Esophagus muscularis mucosa (tissue), 4 donors: ENCODE results near the gene LPAR3. TPM values are rescaled to one million over a fixed set of nuclear protein-coding genes. Genes with fewer than 3 reads are reported as not detected.
A peak's percentile ranks its signal among the peaks of the same experiment; 100 is the strongest.

ENCODE experiments used
- DNase-seq: peaks from one replicate; pipeline ENCODE4 v3.0.0-alpha.2; 2017; ENCODE audit errors: extremely low spot score
- H3K27ac ChIP-seq, 4 donors: fragments of 200-600 bp; sonication (generic); replicated peaks in 1 of 4; 1 replicate in 3 of 4; 2 replicates in 1 of 4; pipeline ENCODE4 v1.5.1; 2016 to 2019; ENCODE audit warnings: mild to moderate bottlenecking in 1 of 4
- H3K27me3 ChIP-seq, 4 donors: fragments of 200-600 bp; sonication (generic); one replicate each; pipeline versions ENCODE4 v1.5.1 to v1.6.0; 2016 to 2019
- H3K36me3 ChIP-seq, 4 donors: fragments of 200-600 bp; sonication (generic); one replicate each; pipeline ENCODE4 v1.5.1; 2016 to 2019
- H3K4me1 ChIP-seq, 4 donors: fragments of 200-600 bp; sonication (generic); one replicate each; pipeline ENCODE4 v1.5.1; 2016 to 2019
- H3K4me3 ChIP-seq, 4 donors: fragments of 200-600 bp; sonication (generic); 1 replicate in 2 of 4; 2 replicates in 2 of 4; pipeline ENCODE4 v1.5.1; 2016 to 2019; ENCODE audit warnings: mild to moderate bottlenecking in 4 of 4, moderate library complexity in 1 of 4
- H3K9me3 ChIP-seq, 4 donors: fragments of 200-600 bp; sonication (generic); 1 replicate in 3 of 4; 2 replicates in 1 of 4; pipeline ENCODE4 v1.5.1; 2016 to 2019
- CTCF ChIP-seq, 3 experiments: fragments of 200-600 bp in 2 of 3; fragments of 450-650 bp in 1 of 3; sonication (generic) in 2 of 3; IDR thresholded peaks; one replicate each; pipeline ENCODE4 v1.5.1; 2017 to 2019; ENCODE audit warnings: antibody characterized with exemption in 3 of 3, mild to moderate bottlenecking in 2 of 3, moderate library complexity in 1 of 3
- EP300 ChIP-seq: sonication (generic); formaldehyde crosslinking; IDR thresholded peaks from one replicate; pipeline ENCODE4 v1.6.1; 2017; ENCODE audit warnings: antibody characterized with exemption
- POLR2A ChIP-seq: fragments of 450-650 bp; IDR thresholded peaks from one replicate; pipeline ENCODE4 v1.6.1; 2017; ENCODE audit warnings: antibody characterized with exemption, moderate library complexity, mild to moderate bottlenecking, low read depth
- POLR2AphosphoS5 ChIP-seq, 2 donors: sonication (generic); formaldehyde crosslinking; IDR thresholded peaks; one replicate each; pipeline ENCODE4 v1.6.1; 2017; ENCODE audit warnings: antibody characterized with exemption in 2 of 2
- WGBS: methylation state at CpG from one replicate; pipeline ENCODE4 v1.1.5; 2018; 5-methylcytosine and 5-hydroxymethylcytosine counted together
- intact Hi-C: fragments of 100-400 bp; cut with DNase I; formaldehyde crosslinking; loops from one replicate; pipeline ENCODE4 v1.15.1; 2023
- total RNA-seq, 4 donors: library from RNA; depleted of rRNA; stranded (reverse); fragments of >200 nt; gene quantifications; one replicate each; pipeline versions ENCODE4 v1.1.0 to v1.2.1, GENCODE V29; 2016

The LPAR3 gene
- total RNA-seq, 4 donors from 2014 or later: 0.19 to 0.33 TPM; not detected in 2

GRCh38 chr1:84774669-84775534, 118.1 kb downstream of the LPAR3 start:
- H3K4me3 ChIP-seq: no peak overlapping the region
- DNase-seq: no peak
- peaks cover 0 to 4% (median 0%) of the 10 kb centered on the region in 4 donors for H3K4me1 ChIP-seq
- TF ChIP-seq POLR2AphosphoS5 (IDR thresholded peaks at IDR 0.05) (no peak), POLR2A (no peak), CTCF (IDR thresholded peaks at IDR 0.05) (no peak), EP300 (no peak)
- intact Hi-C loops: loop anchor here (5.0 kb wide), 1 partner anchor 333 kb away; no protein-coding TSS in a partner anchor
- no peaks in the 10 kb centered on the region for H3K36me3 ChIP-seq
- no peaks in the 10 kb centered on the region for H3K9me3 ChIP-seq
- H3K27ac ChIP-seq: no peak overlapping the region
- H3K27me3 ChIP-seq: no peaks in the 10 kb centered on the region
- WGBS: 84% methylated on average over 16 of the region's 16 CpGs

GRCh38 chr1:84773933-84774497, 119.0 kb downstream of the LPAR3 start:
- no peaks in the 10 kb centered on the region for H3K9me3 ChIP-seq
- H3K36me3 ChIP-seq: no peaks in the 10 kb centered on the region
- H3K27ac ChIP-seq: no peak overlapping the region
- WGBS: 79% methylated on average over 4 of the region's 4 CpGs
- TF ChIP-seq EP300 (no peak), POLR2AphosphoS5 (IDR thresholded peaks at IDR 0.05) (no peak), POLR2A (no peak), CTCF (IDR thresholded peaks at IDR 0.05) (no peak)
- H3K4me1 ChIP-seq: peaks cover 0 to 4% (median 0%) of the 10 kb centered on the region in 4 donors
- no peak for DNase-seq
- no peaks in the 10 kb centered on the region for H3K27me3 ChIP-seq
- intact Hi-C loops: loop anchor here (5.0 kb wide), 1 partner anchor 332 kb away; no protein-coding TSS in a partner anchor
- H3K4me3 ChIP-seq: no peak overlapping the region

GRCh38 chr1:84773195-84773594, 119.8 kb downstream of the LPAR3 start:
- Histone ChIP-seq H3K27ac (no peak overlapping the region), H3K9me3 (no peaks in the 10 kb centered on the region), H3K4me3 (no peak overlapping the region), H3K4me1 (peaks cover 0 to 4% (median 0%) of the 10 kb centered on the region in 4 donors), H3K36me3 (no peaks in the 10 kb centered on the region), H3K27me3 (no peaks in the 10 kb centered on the region)
- TF ChIP-seq CTCF (IDR thresholded peaks at IDR 0.05) (no peak), EP300 (no peak), POLR2A (no peak)
- WGBS: 80% methylated on average over 4 of the region's 6 CpGs
- DNase-seq: no peak
- intact Hi-C loops: loop anchor here (5.0 kb wide), 1 partner anchor 331 kb away; no protein-coding TSS in a partner anchor

DNA sequence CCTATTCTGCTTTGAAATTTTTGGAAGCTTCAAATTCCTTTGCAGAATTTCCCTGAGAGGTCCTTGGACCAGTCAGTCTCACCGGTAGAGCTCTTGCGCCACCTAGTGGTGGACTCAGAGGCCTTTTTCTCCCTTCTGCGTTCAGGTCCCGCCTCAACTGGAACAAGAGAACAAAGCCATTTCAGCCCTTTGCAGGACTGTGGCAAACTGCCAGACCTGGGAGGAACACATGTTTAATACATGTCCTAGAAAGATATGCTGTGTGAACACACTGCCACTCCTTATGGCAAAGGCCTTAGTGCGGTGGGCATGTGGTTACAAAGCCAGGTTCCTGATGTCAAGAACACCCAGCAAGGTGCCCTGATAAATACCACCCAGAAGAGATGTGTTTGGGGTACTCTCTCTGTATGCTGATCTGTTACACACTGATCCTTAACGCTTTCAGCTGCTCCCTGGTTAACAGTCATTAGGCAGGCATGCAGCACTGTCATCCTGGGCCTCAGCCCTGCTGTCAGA, 120.5 kb downstream of the LPAR3 start:
- intact Hi-C loops: loop anchor here (5.0 kb wide), 1 partner anchor 330 kb away; no protein-coding TSS in a partner anchor
- no peak for TF ChIP-seq POLR2AphosphoS5 (IDR thresholded peaks at IDR 0.05)
- peak; percentile 86 to 95 (median 93) for TF ChIP-seq CTCF (IDR thresholded peaks at IDR 0.05)
- no peak for TF ChIP-seq EP300
- Histone ChIP-seq H3K36me3 (no peaks in the 10 kb centered on the region), H3K4me3 (no peak overlapping the region), H3K9me3 (no peaks in the 10 kb centered on the region), H3K27ac (no peak overlapping the region), H3K4me1 (peaks cover 0 to 4% (median 0%) of the 10 kb centered on the region in 4 donors), H3K27me3 (no peaks in the 10 kb centered on the region)
- no peak for DNase-seq
- 11% methylated on average over 4 of the region's 6 CpGs for WGBS
